GM12878 (cell line): Measurements from ENCODE around the gene TDRD9.

Experiments used
- ATF7 ChIP-seq: fragments of 450-650 bp; IDR thresholded peaks from 2 replicates; pipeline ENCODE4 v1.6.1; 2016; ENCODE audit warnings: low read depth, mild to moderate bottlenecking
- CEBPB ChIP-seq, 2 experiments: fragments of 150-350 bp in 1 of 2; IDR thresholded peaks; 2 replicates each; pipeline ENCODE4 v1.6.1; 2012 to 2014; ENCODE audit warnings: low read depth in 2 of 2, low read length in 2 of 2, borderline replicate concordance in 1 of 2, inconsistent platforms in 1 of 2
- EP300 ChIP-seq, 2 experiments: fragments of 150-350 bp in 1 of 2; IDR thresholded peaks; 2 replicates each; pipeline ENCODE4 v1.6.1; 2011 to 2012; ENCODE audit warnings: low read depth in 2 of 2, low read length in 2 of 2, borderline replicate concordance in 1 of 2, improper control_type of control experiment in 1 of 2, inconsistent platforms in 1 of 2; ENCODE audit not compliant: control insufficient read depth in 1 of 2
- ESRRA ChIP-seq: IDR thresholded peaks from 2 replicates; pipeline ENCODE4 v1.6.1; 2012; ENCODE audit warnings: mild to moderate bottlenecking, low read length, improper control_type of control experiment
- EZH2 ChIP-seq: IDR thresholded peaks from 2 replicates; pipeline ENCODE4 v1.6.1; 2012; ENCODE audit warnings: low read depth, mild to moderate bottlenecking, control low read depth, inconsistent platforms, low read length, borderline replicate concordance; ENCODE audit not compliant: control insufficient read depth
- MXI1 ChIP-seq: fragments of 150-350 bp; IDR thresholded peaks from 2 replicates; pipeline ENCODE4 v1.6.1; 2011; ENCODE audit warnings: low read depth, mild to moderate bottlenecking, inconsistent platforms, low read length, improper control_type of control experiment
- POLR2A ChIP-seq: IDR thresholded peaks from 2 replicates; pipeline ENCODE4 v1.6.1; 2011; ENCODE audit warnings: low read depth, mild to moderate bottlenecking, low read length
- RFX5 ChIP-seq: IDR thresholded peaks from 2 replicates; pipeline ENCODE4 v1.6.1; 2011; ENCODE audit warnings: low read depth, low read length, improper control_type of control experiment
- SREBF1 ChIP-seq: IDR thresholded peaks from 2 replicates; pipeline ENCODE4 v1.6.1; 2012; ENCODE audit warnings: mild to moderate bottlenecking, low read length
- YY1 ChIP-seq: IDR thresholded peaks from 2 replicates; pipeline ENCODE4 v1.6.1; 2011; ENCODE audit warnings: low read depth, mild to moderate bottlenecking, low read length
- ZNF274 ChIP-seq: IDR thresholded peaks from one replicate; pipeline ENCODE4 v1.8.0; 2011; ENCODE audit not compliant: insufficient read length, insufficient read depth
- TF ChIP-seq, protein P1 (sequence below): IDR thresholded peaks from 2 replicates; pipeline ENCODE4 v1.6.1; 2012; ENCODE audit warnings: low read length, inconsistent platforms
- TF ChIP-seq, protein P2 (sequence below): fragments of 450-650 bp; formaldehyde crosslinking; IDR thresholded peaks from 2 replicates; pipeline ENCODE4 v1.5.0; 2022; ENCODE audit warnings: mild to moderate bottlenecking, missing genetic modification characterization
- TF ChIP-seq, protein P3 (sequence below), 3 experiments: IDR thresholded peaks in 2 of 3; conservative IDR thresholded peaks in 1 of 3; 2 replicates each; pipeline ENCODE4 v1.5.1; 2011; ENCODE audit warnings: low read depth in 3 of 3, low read length in 3 of 3, mild to moderate bottlenecking in 3 of 3, control low read depth in 2 of 3, moderate library complexity in 2 of 3, inconsistent platforms in 1 of 3, mixed read lengths in 1 of 3; ENCODE audit not compliant: control insufficient read depth in 2 of 3, insufficient read depth in 1 of 3; ENCODE audit errors: extremely low read depth in 1 of 3

DNA sequence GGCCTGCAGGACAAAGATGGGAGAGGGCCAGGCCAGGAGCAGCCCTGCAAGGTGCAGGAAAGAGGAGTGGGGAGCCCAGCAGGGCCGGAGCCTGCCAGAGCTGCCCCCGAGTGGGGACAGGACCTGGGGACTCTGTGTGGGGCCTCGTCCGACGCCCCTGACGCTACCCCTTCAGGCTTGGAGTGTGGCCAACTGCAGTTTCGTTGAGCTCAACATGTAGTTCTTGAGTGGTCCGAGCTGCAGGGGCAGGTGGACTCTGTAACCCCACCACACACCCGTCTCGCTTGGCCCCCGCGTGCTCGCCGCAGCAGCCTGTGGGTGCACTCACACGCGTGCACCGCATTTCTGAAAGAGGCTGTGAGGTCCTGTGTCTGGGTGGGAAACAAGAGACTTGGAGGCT, 159.2 kb downstream of the TDRD9 start:
- no peak for TF ChIP-seq SREBF1
- TF ChIP-seq CEBPB (IDR thresholded peaks at IDR 0.05; ENCODE audit: borderline replicate concordance in 1 of 2, low read depth in 2 of 2, low read length in 2 of 2): no peak
- no peak for TF ChIP-seq EP300 (IDR thresholded peaks at IDR 0.05; ENCODE audit: borderline replicate concordance in 1 of 2, control insufficient read depth in 1 of 2, low read depth in 2 of 2, low read length in 2 of 2)
- TF ChIP-seq, protein P1, sequence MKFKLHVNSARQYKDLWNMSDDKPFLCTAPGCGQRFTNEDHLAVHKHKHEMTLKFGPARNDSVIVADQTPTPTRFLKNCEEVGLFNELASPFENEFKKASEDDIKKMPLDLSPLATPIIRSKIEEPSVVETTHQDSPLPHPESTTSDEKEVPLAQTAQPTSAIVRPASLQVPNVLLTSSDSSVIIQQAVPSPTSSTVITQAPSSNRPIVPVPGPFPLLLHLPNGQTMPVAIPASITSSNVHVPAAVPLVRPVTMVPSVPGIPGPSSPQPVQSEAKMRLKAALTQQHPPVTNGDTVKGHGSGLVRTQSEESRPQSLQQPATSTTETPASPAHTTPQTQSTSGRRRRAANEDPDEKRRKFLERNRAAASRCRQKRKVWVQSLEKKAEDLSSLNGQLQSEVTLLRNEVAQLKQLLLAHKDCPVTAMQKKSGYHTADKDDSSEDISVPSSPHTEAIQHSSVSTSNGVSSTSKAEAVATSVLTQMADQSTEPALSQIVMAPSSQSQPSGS: no peak
- no peak for TF ChIP-seq EZH2
- TF ChIP-seq, protein P2, sequence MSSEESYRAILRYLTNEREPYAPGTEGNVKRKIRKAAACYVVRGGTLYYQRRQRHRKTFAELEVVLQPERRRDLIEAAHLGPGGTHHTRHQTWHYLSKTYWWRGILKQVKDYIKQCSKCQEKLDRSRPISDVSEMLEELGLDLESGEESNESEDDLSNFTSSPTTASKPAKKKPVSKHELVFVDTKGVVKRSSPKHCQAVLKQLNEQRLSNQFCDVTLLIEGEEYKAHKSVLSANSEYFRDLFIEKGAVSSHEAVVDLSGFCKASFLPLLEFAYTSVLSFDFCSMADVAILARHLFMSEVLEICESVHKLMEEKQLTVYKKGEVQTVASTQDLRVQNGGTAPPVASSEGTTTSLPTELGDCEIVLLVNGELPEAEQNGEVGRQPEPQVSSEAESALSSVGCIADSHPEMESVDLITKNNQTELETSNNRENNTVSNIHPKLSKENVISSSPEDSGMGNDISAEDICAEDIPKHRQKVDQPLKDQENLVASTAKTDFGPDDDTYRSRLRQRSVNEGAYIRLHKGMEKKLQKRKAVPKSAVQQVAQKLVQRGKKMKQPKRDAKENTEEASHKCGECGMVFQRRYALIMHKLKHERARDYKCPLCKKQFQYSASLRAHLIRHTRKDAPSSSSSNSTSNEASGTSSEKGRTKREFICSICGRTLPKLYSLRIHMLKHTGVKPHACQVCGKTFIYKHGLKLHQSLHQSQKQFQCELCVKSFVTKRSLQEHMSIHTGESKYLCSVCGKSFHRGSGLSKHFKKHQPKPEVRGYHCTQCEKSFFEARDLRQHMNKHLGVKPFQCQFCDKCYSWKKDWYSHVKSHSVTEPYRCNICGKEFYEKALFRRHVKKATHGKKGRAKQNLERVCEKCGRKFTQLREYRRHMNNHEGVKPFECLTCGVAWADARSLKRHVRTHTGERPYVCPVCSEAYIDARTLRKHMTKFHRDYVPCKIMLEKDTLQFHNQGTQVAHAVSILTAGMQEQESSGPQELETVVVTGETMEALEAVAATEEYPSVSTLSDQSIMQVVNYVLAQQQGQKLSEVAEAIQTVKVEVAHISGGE (CRISPR knock-in tag): no peak
- TF ChIP-seq, protein P3, sequence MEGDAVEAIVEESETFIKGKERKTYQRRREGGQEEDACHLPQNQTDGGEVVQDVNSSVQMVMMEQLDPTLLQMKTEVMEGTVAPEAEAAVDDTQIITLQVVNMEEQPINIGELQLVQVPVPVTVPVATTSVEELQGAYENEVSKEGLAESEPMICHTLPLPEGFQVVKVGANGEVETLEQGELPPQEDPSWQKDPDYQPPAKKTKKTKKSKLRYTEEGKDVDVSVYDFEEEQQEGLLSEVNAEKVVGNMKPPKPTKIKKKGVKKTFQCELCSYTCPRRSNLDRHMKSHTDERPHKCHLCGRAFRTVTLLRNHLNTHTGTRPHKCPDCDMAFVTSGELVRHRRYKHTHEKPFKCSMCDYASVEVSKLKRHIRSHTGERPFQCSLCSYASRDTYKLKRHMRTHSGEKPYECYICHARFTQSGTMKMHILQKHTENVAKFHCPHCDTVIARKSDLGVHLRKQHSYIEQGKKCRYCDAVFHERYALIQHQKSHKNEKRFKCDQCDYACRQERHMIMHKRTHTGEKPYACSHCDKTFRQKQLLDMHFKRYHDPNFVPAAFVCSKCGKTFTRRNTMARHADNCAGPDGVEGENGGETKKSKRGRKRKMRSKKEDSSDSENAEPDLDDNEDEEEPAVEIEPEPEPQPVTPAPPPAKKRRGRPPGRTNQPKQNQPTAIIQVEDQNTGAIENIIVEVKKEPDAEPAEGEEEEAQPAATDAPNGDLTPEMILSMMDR (IDR thresholded peaks at IDR 0.05 in 2 of 3, conservative IDR thresholded peaks at IDR 0.05 in 1 of 3; ENCODE audit: control insufficient read depth in 2 of 3, extremely low read depth in 1 of 3, insufficient read depth in 1 of 3, low read depth in 3 of 3, low read length in 3 of 3): no peak
- no peak for TF ChIP-seq POLR2A
- TF ChIP-seq ATF7: no peak
- TF ChIP-seq ESRRA: no peak
- TF ChIP-seq YY1: no peak
- no peak for TF ChIP-seq MXI1
- TF ChIP-seq RFX5: no peak
- no peak for TF ChIP-seq ZNF274
